ENCODE measurements around the gene TNNI2. TPM values are rescaled to one million over a fixed set of nuclear protein-coding genes. Genes with fewer than 3 reads are reported as not detected.

The TNNI2 gene
- total RNA-seq, 1 experiment from 2014 or later: not detected

DNA sequence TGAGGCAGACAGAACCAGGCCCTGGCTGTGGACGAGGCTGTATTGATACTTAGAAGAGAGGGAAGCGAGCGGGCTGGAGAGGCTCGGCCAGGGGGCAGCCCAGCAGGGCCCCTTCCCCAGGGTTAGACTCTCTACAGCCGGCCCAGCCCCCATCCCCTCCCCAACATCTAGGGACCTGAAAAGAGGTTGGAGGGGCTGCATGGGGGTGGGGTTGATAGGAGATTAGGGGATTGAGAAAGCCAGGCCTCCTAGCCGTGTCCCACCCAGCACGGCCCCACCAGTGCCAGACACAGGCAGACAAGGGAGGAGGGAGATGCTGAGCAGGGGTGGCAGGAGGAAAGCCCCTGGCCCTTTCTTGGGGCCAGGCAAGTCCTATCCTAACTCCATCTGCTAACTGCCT, 19.8 kb downstream of the TNNI2 start:
- Histone ChIP-seq H4K91ac (ENCODE audit: insufficient read length, low read depth, low read length) (no peak overlapping the region), H3K18ac (ENCODE audit: insufficient read length, low read depth, low read length) (no peak overlapping the region), H4K8ac (replicated peaks; ENCODE audit: insufficient read length, low read depth, low read length) (no peak overlapping the region), H4K20me1 (ENCODE audit: control insufficient read depth, insufficient read depth, insufficient read length) (no peaks in the 10 kb centered on the region), H3K27me3 (ENCODE audit: insufficient read depth, low read length) (no peaks in the 10 kb centered on the region), H2BK5ac (ENCODE audit: insufficient read length, low read length) (no peak overlapping the region), H3K79me2 (ENCODE audit: insufficient read depth, low read length) (no peaks in the 10 kb centered on the region), H3K79me1 (ENCODE audit: insufficient read depth, low read depth, low read length, poor library complexity, severe bottlenecking) (no peaks in the 10 kb centered on the region), H2BK120ac (ENCODE audit: low read depth, low read length, poor library complexity, severe bottlenecking) (no peak overlapping the region), H3K27ac (ENCODE audit: insufficient read length, low read depth, low read length) (no peak overlapping the region), H4K5ac (ENCODE audit: insufficient read length, low read depth, low read length) (no peak overlapping the region), H3K4me1 (ENCODE audit: insufficient read depth, low read length) (peaks cover 3% of the 10 kb centered on the region; the same call in 1 of the 2 replicates), H3K14ac (ENCODE audit: insufficient read depth, low read length) (peak overlapping the region; percentile 47; the same call in 1 of the 2 replicates), H3K9ac (ENCODE audit: extremely low read depth, insufficient read length, low read length) (no peak overlapping the region), H2BK12ac (ENCODE audit: insufficient read length, low read depth, low read length) (no peak overlapping the region), H3K9me3 (ENCODE audit: control insufficient read depth, low read depth, low read length) (no peaks in the 10 kb centered on the region), H3K4me2 (ENCODE audit: insufficient read depth, insufficient read length, low read length) (no peak overlapping the region), H2AFZ (ENCODE audit: low read length) (no peak overlapping the region), H3K4ac (ENCODE audit: low read depth, low read length) (no peak overlapping the region), H2BK15ac (ENCODE audit: low read depth, low read length) (no peak overlapping the region), H3K23ac (ENCODE audit: insufficient read length, low read depth, low read length) (no peak overlapping the region), H3K23me2 (ENCODE audit: insufficient read length, low read depth, low read length, poor library complexity, severe bottlenecking) (no peaks in the 10 kb centered on the region), H2AK5ac (ENCODE audit: insufficient read length, low read length) (no peak overlapping the region), H3K56ac (ENCODE audit: insufficient read length, low read depth, low read length) (no peak overlapping the region), H2BK20ac (ENCODE audit: low read depth, low read length, poor library complexity, severe bottlenecking) (no peak overlapping the region), H3T11ph (ENCODE audit: low read length) (no peak overlapping the region)
- Mint-ChIP-seq H3K9me3 (no peaks in the 10 kb centered on the region), H3K27ac (no peak overlapping the region; a peak in 1 of 7 replicates), H3K27me3 (ENCODE audit: low read depth) (peaks cover 7% of the 10 kb centered on the region), H3K4me3 (no peak overlapping the region), H3K36me3 (ENCODE audit: insufficient read depth in 1 of 3, low read depth in 3 of 3) (no peaks in the 10 kb centered on the region), H3K4me1 (peaks cover 2 to 4% of the 10 kb centered on the region in 2 experiments; a peak in 1 of 4 replicates)
- no CpG with 5 or more reads among the region's 7 CpGs for WGBS (ENCODE audit: extremely low coverage, insufficient read length, low lambda C conversion rate)
- DNase-seq: no peak
- TF ChIP-seq, protein P1, sequence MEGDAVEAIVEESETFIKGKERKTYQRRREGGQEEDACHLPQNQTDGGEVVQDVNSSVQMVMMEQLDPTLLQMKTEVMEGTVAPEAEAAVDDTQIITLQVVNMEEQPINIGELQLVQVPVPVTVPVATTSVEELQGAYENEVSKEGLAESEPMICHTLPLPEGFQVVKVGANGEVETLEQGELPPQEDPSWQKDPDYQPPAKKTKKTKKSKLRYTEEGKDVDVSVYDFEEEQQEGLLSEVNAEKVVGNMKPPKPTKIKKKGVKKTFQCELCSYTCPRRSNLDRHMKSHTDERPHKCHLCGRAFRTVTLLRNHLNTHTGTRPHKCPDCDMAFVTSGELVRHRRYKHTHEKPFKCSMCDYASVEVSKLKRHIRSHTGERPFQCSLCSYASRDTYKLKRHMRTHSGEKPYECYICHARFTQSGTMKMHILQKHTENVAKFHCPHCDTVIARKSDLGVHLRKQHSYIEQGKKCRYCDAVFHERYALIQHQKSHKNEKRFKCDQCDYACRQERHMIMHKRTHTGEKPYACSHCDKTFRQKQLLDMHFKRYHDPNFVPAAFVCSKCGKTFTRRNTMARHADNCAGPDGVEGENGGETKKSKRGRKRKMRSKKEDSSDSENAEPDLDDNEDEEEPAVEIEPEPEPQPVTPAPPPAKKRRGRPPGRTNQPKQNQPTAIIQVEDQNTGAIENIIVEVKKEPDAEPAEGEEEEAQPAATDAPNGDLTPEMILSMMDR (conservative IDR thresholded peaks at IDR 0.05): no peak

All from H9 (cell line).